ENCODE results near the gene TSPAN16.

Gene TSPAN16

DNA sequence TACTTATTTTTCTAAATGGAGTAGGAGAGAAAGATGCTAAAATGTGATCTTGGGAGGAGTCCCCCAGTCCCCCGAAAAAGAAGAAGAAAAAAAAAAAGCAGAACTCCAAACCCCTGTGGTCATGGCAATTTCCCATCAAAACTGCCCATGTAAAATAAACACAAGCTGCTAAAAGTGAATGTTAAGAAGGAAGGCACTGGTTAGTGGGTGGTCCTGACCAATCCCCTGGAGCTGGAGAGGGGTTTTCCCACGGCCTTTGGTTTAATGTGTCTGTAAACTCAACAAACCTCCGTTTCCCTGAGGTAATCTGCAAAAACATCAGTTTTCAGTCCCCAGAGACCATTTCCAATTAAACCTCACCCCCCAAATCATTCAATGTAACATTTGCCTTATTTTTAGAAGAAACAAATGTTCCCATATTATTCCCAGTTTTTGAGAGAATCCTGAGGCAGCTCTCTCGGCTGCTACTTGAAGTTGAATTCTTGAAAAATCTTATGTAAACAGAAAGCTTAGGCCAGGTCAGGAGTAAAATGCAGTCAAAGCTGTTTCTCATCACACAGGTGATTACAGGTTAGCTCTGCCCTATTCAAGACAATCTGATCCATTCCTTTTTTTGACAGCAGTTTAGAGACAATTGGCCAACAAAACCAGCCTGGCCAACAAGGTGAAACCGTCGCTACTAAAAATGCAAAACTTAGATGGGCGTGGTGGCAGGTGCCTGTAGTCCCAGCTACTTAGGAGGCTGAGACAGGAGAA is 26.5 kb downstream of the TSPAN16 start:
- H3K4me3 ChIP-seq (replicated peaks; ENCODE audit: low read depth, low read length), result no peak overlapping the region
- no peak for DNase-seq (ENCODE audit: low read depth)

GRCh38 chr19:11323601-11324078 is 27.7 kb downstream of the TSPAN16 start:
- no peak overlapping the region for H3K4me3 ChIP-seq (replicated peaks; ENCODE audit: low read depth, low read length)
- TF ChIP-seq, protein P1, sequence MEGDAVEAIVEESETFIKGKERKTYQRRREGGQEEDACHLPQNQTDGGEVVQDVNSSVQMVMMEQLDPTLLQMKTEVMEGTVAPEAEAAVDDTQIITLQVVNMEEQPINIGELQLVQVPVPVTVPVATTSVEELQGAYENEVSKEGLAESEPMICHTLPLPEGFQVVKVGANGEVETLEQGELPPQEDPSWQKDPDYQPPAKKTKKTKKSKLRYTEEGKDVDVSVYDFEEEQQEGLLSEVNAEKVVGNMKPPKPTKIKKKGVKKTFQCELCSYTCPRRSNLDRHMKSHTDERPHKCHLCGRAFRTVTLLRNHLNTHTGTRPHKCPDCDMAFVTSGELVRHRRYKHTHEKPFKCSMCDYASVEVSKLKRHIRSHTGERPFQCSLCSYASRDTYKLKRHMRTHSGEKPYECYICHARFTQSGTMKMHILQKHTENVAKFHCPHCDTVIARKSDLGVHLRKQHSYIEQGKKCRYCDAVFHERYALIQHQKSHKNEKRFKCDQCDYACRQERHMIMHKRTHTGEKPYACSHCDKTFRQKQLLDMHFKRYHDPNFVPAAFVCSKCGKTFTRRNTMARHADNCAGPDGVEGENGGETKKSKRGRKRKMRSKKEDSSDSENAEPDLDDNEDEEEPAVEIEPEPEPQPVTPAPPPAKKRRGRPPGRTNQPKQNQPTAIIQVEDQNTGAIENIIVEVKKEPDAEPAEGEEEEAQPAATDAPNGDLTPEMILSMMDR (IDR thresholded peaks at IDR 0.05; ENCODE audit: low read length, missing control alignments), result no peak
- DNase-seq (ENCODE audit: low read depth), result no peak

More for the DNA sequence above, 26.5 kb downstream of the TSPAN16 start:
- TF ChIP-seq, protein P1 (IDR thresholded peaks at IDR 0.05; ENCODE audit: low read length, missing control alignments), result no peak

DNA sequence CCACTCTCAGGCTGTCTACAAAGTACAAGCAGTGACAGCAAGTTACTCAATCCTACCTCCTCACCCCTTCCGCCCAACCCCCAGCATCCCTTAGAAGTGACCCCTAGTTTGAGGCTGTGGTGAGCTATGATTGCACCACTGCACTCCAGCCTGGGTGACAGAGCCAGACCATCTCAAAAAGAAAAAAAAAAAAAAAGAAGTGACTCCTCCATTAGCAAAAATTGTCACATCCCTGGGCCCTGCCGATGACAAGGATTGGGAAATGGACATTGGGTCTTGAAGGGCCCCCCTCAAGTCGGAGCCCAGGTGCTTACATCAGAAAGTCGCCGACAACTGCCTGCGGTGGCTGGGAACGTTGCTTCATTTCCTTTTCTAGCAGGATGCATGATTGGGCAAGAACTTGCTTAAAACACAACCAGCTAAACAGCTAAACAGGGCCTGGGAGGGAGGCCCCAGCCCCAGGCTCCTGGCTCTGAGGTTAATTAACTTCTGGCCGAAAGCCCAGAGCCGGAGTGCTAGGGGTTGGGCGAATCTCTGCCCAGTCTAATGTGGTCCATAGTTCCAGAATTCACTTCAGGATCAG is 28.2 kb downstream of the TSPAN16 start:
- H3K4me3 ChIP-seq (replicated peaks; ENCODE audit: low read depth, low read length), result no peak overlapping the region
- TF ChIP-seq, protein P1 (IDR thresholded peaks at IDR 0.05; ENCODE audit: low read length, missing control alignments), result no peak
- peak; percentile 97 for DNase-seq (ENCODE audit: low read depth)

DNA sequence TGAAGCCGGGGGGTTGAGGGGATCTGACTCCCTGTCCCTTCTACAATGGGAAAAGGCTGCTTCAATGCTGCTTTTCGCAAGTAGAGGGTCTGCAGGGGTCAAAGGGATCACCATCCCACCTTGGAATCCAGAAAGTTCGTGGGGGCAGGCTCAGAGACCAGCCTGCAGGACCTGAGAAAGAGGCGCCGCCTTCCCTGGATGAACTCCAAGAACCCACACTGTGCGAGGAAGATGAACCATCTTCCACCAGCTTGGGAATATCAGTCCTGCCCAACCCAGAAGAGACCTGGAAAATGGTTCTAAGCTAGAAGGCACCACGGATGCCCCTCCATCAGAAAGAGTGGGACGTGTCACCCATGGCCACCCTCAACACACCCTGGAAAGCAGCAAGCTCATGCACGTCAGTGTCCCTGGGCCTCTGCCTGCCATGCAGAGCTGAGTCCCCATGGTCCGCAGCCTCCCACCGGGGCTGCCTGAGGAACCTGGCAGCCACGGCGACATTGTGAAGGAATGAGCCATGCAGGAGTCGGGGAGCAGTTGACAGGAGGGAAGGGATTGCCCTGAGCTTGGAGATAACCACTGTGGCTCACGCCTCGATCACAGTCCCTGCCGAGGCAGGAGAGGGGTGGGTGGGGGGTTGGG is 28.9 kb downstream of the TSPAN16 start:
- TF ChIP-seq, protein P1 (IDR thresholded peaks at IDR 0.05; ENCODE audit: low read length, missing control alignments), result no peak
- no peak overlapping the region for H3K4me3 ChIP-seq (replicated peaks; ENCODE audit: low read depth, low read length)
- peak; percentile 17 for DNase-seq (ENCODE audit: low read depth)

DNA sequence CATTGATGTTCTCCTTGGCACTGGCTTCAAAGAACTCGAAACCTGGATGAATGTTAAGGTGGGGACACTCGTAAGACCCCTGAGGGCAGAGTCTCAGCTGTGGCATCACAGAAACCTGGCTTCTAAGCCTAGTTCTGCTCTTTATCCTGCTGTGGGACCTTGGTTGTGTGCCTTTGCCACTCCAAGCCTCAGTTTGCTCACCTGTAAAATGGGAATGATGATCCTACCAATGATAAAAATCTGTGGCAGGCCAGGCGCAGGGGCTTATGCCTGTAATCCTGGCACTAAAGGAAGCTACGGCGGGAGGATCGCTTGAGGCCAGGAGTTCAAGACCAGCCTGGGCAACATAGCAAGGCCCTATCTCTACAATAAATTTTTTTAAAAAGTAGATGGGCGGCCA is 29.6 kb downstream of the TSPAN16 start:
- TF ChIP-seq, protein P1 (IDR thresholded peaks at IDR 0.05; ENCODE audit: low read length, missing control alignments), result no peak
- H3K4me3 ChIP-seq (replicated peaks; ENCODE audit: low read depth, low read length), result no peak overlapping the region
- no peak for DNase-seq (ENCODE audit: low read depth)

GRCh38 chr19:11330127-11330526 is 34.2 kb downstream of the TSPAN16 start:
- H3K4me3 ChIP-seq (replicated peaks; ENCODE audit: low read depth, low read length), result no peak overlapping the region
- TF ChIP-seq, protein P1 (IDR thresholded peaks at IDR 0.05; ENCODE audit: low read length, missing control alignments), result no peak
- no peak for DNase-seq (ENCODE audit: low read depth)
